Measurements from ENCODE around the gene SFTA2.
A peak's percentile ranks its signal among the peaks of the same experiment; 100 is the strongest.

The SFTA2 gene

GRCh38 chr6:30917487-30917886, 14.5 kb downstream of the SFTA2 start:
- Histone ChIP-seq H3K36me3 (ENCODE audit: insufficient read depth, insufficient read length, low read length) (peaks cover 70% of the 10 kb centered on the region), H3K9ac (ENCODE audit: insufficient read length, low read depth) (no peak overlapping the region)

GRCh38 chr6:30917041-30917440, 14.9 kb downstream of the SFTA2 start:
- no peak for TF ChIP-seq YY1 (IDR thresholded peaks at IDR 0.05; ENCODE audit: insufficient read depth, insufficient read length)
- TF ChIP-seq SUZ12 (IDR thresholded peaks at IDR 0.05; ENCODE audit: extremely low read depth, insufficient read depth, insufficient read length) = no peak
- TF ChIP-seq ZNF274 (IDR thresholded peaks at IDR 0.05; ENCODE audit: low read depth, low read length) = no peak
- Histone ChIP-seq H3K9me3 (ENCODE audit: insufficient read depth, low read length) (no peaks in the 10 kb centered on the region), H3K36me3 (ENCODE audit: insufficient read depth, insufficient read length, low read length) (peaks cover 70% of the 10 kb centered on the region), H3K27me3 (ENCODE audit: insufficient read depth, insufficient read length) (no peaks in the 10 kb centered on the region), H3K4me3 (ENCODE audit: insufficient read length, low read depth) (no peak overlapping the region), H3K4me1 (ENCODE audit: insufficient read depth, insufficient read length) (peaks cover 2% of the 10 kb centered on the region), H3K9ac (ENCODE audit: insufficient read length, low read depth) (no peak overlapping the region)
- no peak for DNase-seq (ENCODE audit: low read depth, low spot score)

More at GRCh38 chr6:30917487-30917886, 14.5 kb downstream of the SFTA2 start:
- Histone ChIP-seq H3K9me3 (ENCODE audit: insufficient read depth, low read length) (no peaks in the 10 kb centered on the region), H3K4me1 (ENCODE audit: insufficient read depth, insufficient read length) (peaks cover 4% of the 10 kb centered on the region), H3K4me3 (ENCODE audit: insufficient read length, low read depth) (no peak overlapping the region), H3K27me3 (ENCODE audit: insufficient read depth, insufficient read length) (no peaks in the 10 kb centered on the region)
- TF ChIP-seq ZNF274 (IDR thresholded peaks at IDR 0.05; ENCODE audit: low read depth, low read length) (no peak), SUZ12 (IDR thresholded peaks at IDR 0.05; ENCODE audit: extremely low read depth, insufficient read depth, insufficient read length) (no peak), YY1 (IDR thresholded peaks at IDR 0.05; ENCODE audit: insufficient read depth, insufficient read length) (no peak)
- no peak for DNase-seq (ENCODE audit: low read depth, low spot score)

GRCh38 chr6:30915591-30915946, 16.4 kb downstream of the SFTA2 start:
- peaks cover 71% of the 10 kb centered on the region for H3K36me3 ChIP-seq (ENCODE audit: insufficient read depth, insufficient read length, low read length)
- TF ChIP-seq SUZ12 (IDR thresholded peaks at IDR 0.05; ENCODE audit: extremely low read depth, insufficient read depth, insufficient read length) = no peak
- TF ChIP-seq YY1 (IDR thresholded peaks at IDR 0.05; ENCODE audit: insufficient read depth, insufficient read length) = no peak
- no peak for TF ChIP-seq ZNF274 (IDR thresholded peaks at IDR 0.05; ENCODE audit: low read depth, low read length)
- no peak overlapping the region for H3K4me3 ChIP-seq (ENCODE audit: insufficient read length, low read depth)
- H3K9ac ChIP-seq (ENCODE audit: insufficient read length, low read depth) = peak overlapping the region; percentile 51
- DNase-seq (ENCODE audit: low read depth, low spot score) = peak; percentile 62
- H3K9me3 ChIP-seq (ENCODE audit: insufficient read depth, low read length) = no peaks in the 10 kb centered on the region
- peaks cover 2% of the 10 kb centered on the region for H3K4me1 ChIP-seq (ENCODE audit: insufficient read depth, insufficient read length)
- H3K27me3 ChIP-seq (ENCODE audit: insufficient read depth, insufficient read length) = no peaks in the 10 kb centered on the region

- H3K27me3 ChIP-seq (ENCODE audit: insufficient read depth, insufficient read length) = no peaks in the 10 kb centered on the region
- peak overlapping the region; percentile 56 for H3K4me3 ChIP-seq (ENCODE audit: insufficient read length, low read depth)
- peaks cover 2% of the 10 kb centered on the region for H3K4me1 ChIP-seq (ENCODE audit: insufficient read depth, insufficient read length)
- no peaks in the 10 kb centered on the region for H3K9me3 ChIP-seq (ENCODE audit: insufficient read depth, low read length)
- peaks cover 71% of the 10 kb centered on the region for H3K36me3 ChIP-seq (ENCODE audit: insufficient read depth, insufficient read length, low read length)
- DNase-seq (ENCODE audit: low read depth, low spot score) = no peak
- TF ChIP-seq YY1 (IDR thresholded peaks at IDR 0.05; ENCODE audit: insufficient read depth, insufficient read length) (no peak), ZNF274 (IDR thresholded peaks at IDR 0.05; ENCODE audit: low read depth, low read length) (no peak), SUZ12 (IDR thresholded peaks at IDR 0.05; ENCODE audit: extremely low read depth, insufficient read depth, insufficient read length) (no peak)
- H3K9ac ChIP-seq (ENCODE audit: insufficient read length, low read depth) = peak overlapping the region; percentile 81
These were observed 16.9 kb downstream of the SFTA2 start for GRCh38 chr6:30914854-30915590.

- TF ChIP-seq ZNF274 (IDR thresholded peaks at IDR 0.05; ENCODE audit: low read depth, low read length) = no peak
- no peak for TF ChIP-seq YY1 (IDR thresholded peaks at IDR 0.05; ENCODE audit: insufficient read depth, insufficient read length)
- TF ChIP-seq SUZ12 (IDR thresholded peaks at IDR 0.05; ENCODE audit: extremely low read depth, insufficient read depth, insufficient read length) = no peak
- Histone ChIP-seq H3K4me1 (ENCODE audit: insufficient read depth, insufficient read length) (peaks cover 2% of the 10 kb centered on the region), H3K9me3 (ENCODE audit: insufficient read depth, low read length) (no peaks in the 10 kb centered on the region), H3K9ac (ENCODE audit: insufficient read length, low read depth) (peak within 1 kb of the TSS; percentile 81), H3K36me3 (ENCODE audit: insufficient read depth, insufficient read length, low read length) (peaks cover 72% of the 10 kb centered on the region), H3K27me3 (ENCODE audit: insufficient read depth, insufficient read length) (no peaks in the 10 kb centered on the region), H3K4me3 (ENCODE audit: insufficient read length, low read depth) (peak within 1 kb of the TSS; percentile 56)
- DNase-seq (ENCODE audit: low read depth, low spot score) = peak; percentile 42
These were observed 17.7 kb downstream of the SFTA2 start, which contains the start of gene VARS2 for GRCh38 chr6:30914076-30914853. VARS2 (plus strand) TSS chr6:30914238; CDS start chr6:30914837, 599 bp downstream.

GRCh38 chr6:30913721-30914075, 18.3 kb downstream of the SFTA2 start:
- TF ChIP-seq ZNF274 (IDR thresholded peaks at IDR 0.05; ENCODE audit: low read depth, low read length) (no peak), YY1 (IDR thresholded peaks at IDR 0.05; ENCODE audit: insufficient read depth, insufficient read length) (no peak), SUZ12 (IDR thresholded peaks at IDR 0.05; ENCODE audit: extremely low read depth, insufficient read depth, insufficient read length) (no peak)
- Histone ChIP-seq H3K36me3 (ENCODE audit: insufficient read depth, insufficient read length, low read length) (peaks cover 76% of the 10 kb centered on the region), H3K4me1 (ENCODE audit: insufficient read depth, insufficient read length) (peaks cover 6% of the 10 kb centered on the region), H3K4me3 (ENCODE audit: insufficient read length, low read depth) (no peak overlapping the region), H3K27me3 (ENCODE audit: insufficient read depth, insufficient read length) (no peaks in the 10 kb centered on the region), H3K9ac (ENCODE audit: insufficient read length, low read depth) (peak overlapping the region; percentile 32), H3K9me3 (ENCODE audit: insufficient read depth, low read length) (no peaks in the 10 kb centered on the region)
- no peak for DNase-seq (ENCODE audit: low read depth, low spot score)

Data from NT2/D1 (cell line).